ENCODE data around the gene SLC6A11. TPM values are rescaled to one million over a fixed set of nuclear protein-coding genes. Genes with fewer than 3 reads are reported as not detected.

Gene SLC6A11
- 0.25 TPM for total RNA-seq

- H3K9me3 ChIP-seq, result no peaks in the 10 kb centered on the region
- intact Hi-C loops (cut with DNase I), result no loop called here
- H3K27me3 ChIP-seq, result peaks cover 4% of the 10 kb centered on the region
- H3K27ac ChIP-seq, result no peak within 1 kb of the TSS
- peak in 1 of 2 donors; percentile 70 for DNase-seq (ENCODE audit: extremely low spot score in 2 of 2)
- H3K4me3 ChIP-seq, result peak within 1 kb of the TSS in 1 of 2 donors; percentile 20
- H3K4me1 ChIP-seq, result peaks cover 8% of the 10 kb centered on the region
- H3K36me3 ChIP-seq, result no peaks in the 10 kb centered on the region
- TF ChIP-seq POLR2AphosphoS5 (IDR thresholded peaks at IDR 0.05; ENCODE audit: insufficient read depth in 1 of 2, low read depth in 1 of 2) (no peak), CTCF (IDR thresholded peaks at IDR 0.05) (no peak), POLR2A (IDR thresholded peaks at IDR 0.05) (no peak)
Observed at GRCh38 chr3:10816019-10816862, at the start of gene SLC6A11. SLC6A11 (plus strand) TSS chr3:10816228; CDS start chr3:10816266, 38 bp downstream.

- Histone ChIP-seq H3K27me3 (no peaks in the 10 kb centered on the region), H3K36me3 (no peaks in the 10 kb centered on the region), H3K27ac (no peak overlapping the region), H3K4me3 (no peak overlapping the region), H3K4me1 (no peaks in the 10 kb centered on the region), H3K9me3 (no peaks in the 10 kb centered on the region)
- no peak for TF ChIP-seq POLR2AphosphoS5 (IDR thresholded peaks at IDR 0.05; ENCODE audit: insufficient read depth in 1 of 2, low read depth in 1 of 2)
- no peak for TF ChIP-seq POLR2A (IDR thresholded peaks at IDR 0.05)
- no peak for TF ChIP-seq CTCF (IDR thresholded peaks at IDR 0.05)
- intact Hi-C loops (cut with DNase I), result no loop called here
- peak; percentile 54 to 79 for DNase-seq (ENCODE audit: extremely low spot score in 2 of 2)
Observed at GRCh38 chr3:10768708-10769394, 47.2 kb upstream of the SLC6A11 start.

- intact Hi-C loops (cut with DNase I), result no loop called here
- no peaks in the 10 kb centered on the region for H3K27me3 ChIP-seq
- H3K27ac ChIP-seq, result no peak overlapping the region
- no peaks in the 10 kb centered on the region for H3K36me3 ChIP-seq
- H3K4me1 ChIP-seq, result no peaks in the 10 kb centered on the region
- no peak overlapping the region for H3K4me3 ChIP-seq
- DNase-seq (ENCODE audit: extremely low spot score in 2 of 2), result no peak
- TF ChIP-seq POLR2A (IDR thresholded peaks at IDR 0.05) (no peak), POLR2AphosphoS5 (IDR thresholded peaks at IDR 0.05; ENCODE audit: insufficient read depth in 1 of 2, low read depth in 1 of 2) (no peak), CTCF (IDR thresholded peaks at IDR 0.05) (no peak)
- H3K9me3 ChIP-seq, result no peaks in the 10 kb centered on the region
Observed at GRCh38 chr3:10770547-10770946, 45.5 kb upstream of the SLC6A11 start.

- peak; percentile 43 to 75 for DNase-seq (ENCODE audit: extremely low spot score in 2 of 2)
- H3K27ac ChIP-seq, result no peak overlapping the region
- H3K27me3 ChIP-seq, result no peaks in the 10 kb centered on the region
- no peak overlapping the region for H3K4me3 ChIP-seq
- no peaks in the 10 kb centered on the region for H3K4me1 ChIP-seq
- no peaks in the 10 kb centered on the region for H3K36me3 ChIP-seq
- H3K9me3 ChIP-seq, result no peaks in the 10 kb centered on the region
- intact Hi-C loops (cut with DNase I), result no loop called here
- no peak for TF ChIP-seq CTCF (IDR thresholded peaks at IDR 0.05)
- TF ChIP-seq POLR2A (IDR thresholded peaks at IDR 0.05), result no peak
- TF ChIP-seq POLR2AphosphoS5 (IDR thresholded peaks at IDR 0.05; ENCODE audit: insufficient read depth in 1 of 2, low read depth in 1 of 2), result no peak
Observed at GRCh38 chr3:10770981-10771380, 45.0 kb upstream of the SLC6A11 start.
